Measurements from ENCODE around the gene KIAA1671.

The KIAA1671 gene

GRCh38 chr22:25165785-25166184 lies 213.3 kb downstream of the KIAA1671 start:
- H3K36me3 Mint-ChIP-seq = no peaks in the 10 kb centered on the region
- H3K27ac Mint-ChIP-seq = no peak overlapping the region
- H3K9me3 Mint-ChIP-seq = no peaks in the 10 kb centered on the region
- ATAC-seq (ENCODE audit: low read depth) (no peak), DNase-seq (ENCODE audit: low spot score in 2 of 2) (no peak)
- peaks cover 12% of the 10 kb centered on the region for H3K27me3 Mint-ChIP-seq
- H3K4me3 Mint-ChIP-seq = no peak overlapping the region
- H3K4me1 Mint-ChIP-seq = no peaks in the 10 kb centered on the region

GRCh38 chr22:25166266-25167040 lies 213.9 kb downstream of the KIAA1671 start:
- DNase-seq (ENCODE audit: low spot score in 2 of 2) (no peak), ATAC-seq (ENCODE audit: low read depth) (no peak)
- Mint-ChIP-seq H3K4me3 (no peak overlapping the region), H3K9me3 (no peaks in the 10 kb centered on the region), H3K36me3 (no peaks in the 10 kb centered on the region), H3K4me1 (no peaks in the 10 kb centered on the region), H3K27me3 (peaks cover 6% of the 10 kb centered on the region), H3K27ac (no peak overlapping the region)

DNA sequence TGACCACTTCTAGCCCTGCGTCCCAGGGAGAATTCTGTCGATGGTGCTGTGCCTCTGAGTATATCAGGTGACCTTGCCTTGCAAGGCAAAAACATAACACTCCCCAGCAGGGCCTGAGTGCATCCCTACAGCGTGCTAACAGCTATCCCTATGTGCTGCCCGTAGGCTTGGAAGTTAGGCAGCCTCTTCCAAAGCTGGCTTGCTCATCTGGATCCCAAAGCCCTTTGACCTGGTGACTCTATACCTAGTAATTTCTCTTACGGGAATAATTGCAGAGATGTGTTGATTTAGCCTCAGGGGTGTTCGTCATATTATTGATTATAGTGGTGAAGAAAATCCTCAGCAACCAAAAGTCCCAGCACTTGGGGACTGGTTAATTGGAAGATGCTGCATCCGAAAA lies 214.6 kb downstream of the KIAA1671 start:
- ATAC-seq (ENCODE audit: low read depth) = no peak
- H3K27me3 Mint-ChIP-seq = peaks cover 6% of the 10 kb centered on the region
- H3K4me3 Mint-ChIP-seq = no peak overlapping the region
- no peaks in the 10 kb centered on the region for H3K9me3 Mint-ChIP-seq
- no peaks in the 10 kb centered on the region for H3K4me1 Mint-ChIP-seq
- no peaks in the 10 kb centered on the region for H3K36me3 Mint-ChIP-seq
- H3K27ac Mint-ChIP-seq = no peak overlapping the region
- DNase-seq (ENCODE audit: low spot score in 2 of 2) = no peak

- Mint-ChIP-seq H3K27me3 (peaks cover 6% of the 10 kb centered on the region), H3K9me3 (no peaks in the 10 kb centered on the region), H3K4me3 (no peak overlapping the region), H3K36me3 (no peaks in the 10 kb centered on the region), H3K4me1 (no peaks in the 10 kb centered on the region), H3K27ac (no peak overlapping the region)
- DNase-seq (ENCODE audit: low spot score in 2 of 2) = no peak
- no peak for ATAC-seq (ENCODE audit: low read depth)
Measured at GRCh38 chr22:25167834-25168601, 215.5 kb downstream of the KIAA1671 start.

DNA sequence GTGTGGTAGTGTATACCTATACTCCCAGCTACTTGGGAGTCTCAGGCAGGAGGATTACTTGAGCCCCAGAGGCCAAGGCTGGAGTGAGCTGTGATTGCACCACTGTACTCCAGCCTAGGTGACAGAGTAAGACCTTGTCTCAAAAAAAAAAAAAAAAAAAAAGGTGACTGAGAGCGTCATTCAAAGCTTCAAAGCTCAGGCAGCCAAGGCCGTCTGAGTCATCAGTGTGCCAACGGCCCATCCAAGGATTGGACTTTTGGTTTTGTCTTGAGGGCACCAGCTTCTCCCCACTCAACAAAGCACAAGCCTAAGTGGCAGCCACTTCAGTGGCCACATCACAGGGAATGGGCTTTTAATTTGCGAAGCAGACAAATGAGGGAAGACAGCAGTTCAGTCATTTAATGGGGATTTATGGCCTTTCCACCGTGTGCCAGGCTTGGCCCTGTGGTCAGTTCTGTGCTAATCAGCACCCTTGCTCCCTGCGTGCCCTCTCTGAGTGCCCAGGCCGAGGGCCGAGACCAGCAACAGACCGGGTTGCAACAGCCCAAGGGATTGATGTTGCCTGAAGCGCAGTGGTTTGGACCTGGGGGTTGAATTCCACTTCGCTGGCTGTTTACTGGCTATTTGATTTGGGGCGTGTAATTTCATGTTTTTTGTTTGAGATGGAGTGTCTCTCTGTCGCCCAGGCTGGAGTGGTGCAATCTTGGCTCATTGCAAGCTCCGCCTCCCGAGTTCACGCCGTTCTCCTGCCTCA lies 216.9 kb downstream of the KIAA1671 start:
- H3K4me3 Mint-ChIP-seq = no peak overlapping the region
- ATAC-seq (ENCODE audit: low read depth) = no peak
- H3K27ac Mint-ChIP-seq = no peak overlapping the region
- H3K36me3 Mint-ChIP-seq = no peaks in the 10 kb centered on the region
- no peaks in the 10 kb centered on the region for H3K4me1 Mint-ChIP-seq
- peaks cover 6% of the 10 kb centered on the region for H3K27me3 Mint-ChIP-seq
- no peaks in the 10 kb centered on the region for H3K9me3 Mint-ChIP-seq
- no peak for DNase-seq (ENCODE audit: low spot score in 2 of 2)

- no peak for ATAC-seq (ENCODE audit: low read depth)
- H3K27me3 Mint-ChIP-seq = peaks cover 8% of the 10 kb centered on the region
- no peak overlapping the region for H3K27ac Mint-ChIP-seq
- no peak for DNase-seq (ENCODE audit: low spot score in 2 of 2)
- H3K4me3 Mint-ChIP-seq = no peak overlapping the region
- H3K36me3 Mint-ChIP-seq = no peaks in the 10 kb centered on the region
- no peaks in the 10 kb centered on the region for H3K9me3 Mint-ChIP-seq
- H3K4me1 Mint-ChIP-seq = no peaks in the 10 kb centered on the region
Measured at GRCh38 chr22:25170426-25170980, 218.0 kb downstream of the KIAA1671 start.

GRCh38 chr22:25172153-25172552 lies 219.6 kb downstream of the KIAA1671 start:
- Mint-ChIP-seq H3K4me1 (no peaks in the 10 kb centered on the region), H3K36me3 (no peaks in the 10 kb centered on the region), H3K27ac (no peak overlapping the region), H3K9me3 (no peaks in the 10 kb centered on the region), H3K27me3 (peaks cover 9% of the 10 kb centered on the region), H3K4me3 (no peak overlapping the region)
- no peak for DNase-seq (ENCODE audit: low spot score in 2 of 2)
- no peak for ATAC-seq (ENCODE audit: low read depth)

GRCh38 chr22:25174156-25174887 lies 221.8 kb downstream of the KIAA1671 start:
- no peaks in the 10 kb centered on the region for H3K4me1 Mint-ChIP-seq
- no peak for ATAC-seq (ENCODE audit: low read depth)
- H3K9me3 Mint-ChIP-seq = no peaks in the 10 kb centered on the region
- DNase-seq (ENCODE audit: low spot score in 2 of 2) = no peak
- peaks cover 6% of the 10 kb centered on the region for H3K27me3 Mint-ChIP-seq
- no peak overlapping the region for H3K27ac Mint-ChIP-seq
- H3K36me3 Mint-ChIP-seq = no peaks in the 10 kb centered on the region
- no peak overlapping the region for H3K4me3 Mint-ChIP-seq

GRCh38 chr22:25174888-25175411 lies 222.4 kb downstream of the KIAA1671 start:
- H3K27ac Mint-ChIP-seq = no peak overlapping the region
- no peak overlapping the region for H3K4me3 Mint-ChIP-seq
- H3K9me3 Mint-ChIP-seq = peaks cover 4% of the 10 kb centered on the region
- no peak for DNase-seq (ENCODE audit: low spot score in 2 of 2)
- H3K36me3 Mint-ChIP-seq = peaks cover 3% of the 10 kb centered on the region
- ATAC-seq (ENCODE audit: low read depth) = no peak
- H3K4me1 Mint-ChIP-seq = no peaks in the 10 kb centered on the region
- peaks cover 9% of the 10 kb centered on the region for H3K27me3 Mint-ChIP-seq

DNA sequence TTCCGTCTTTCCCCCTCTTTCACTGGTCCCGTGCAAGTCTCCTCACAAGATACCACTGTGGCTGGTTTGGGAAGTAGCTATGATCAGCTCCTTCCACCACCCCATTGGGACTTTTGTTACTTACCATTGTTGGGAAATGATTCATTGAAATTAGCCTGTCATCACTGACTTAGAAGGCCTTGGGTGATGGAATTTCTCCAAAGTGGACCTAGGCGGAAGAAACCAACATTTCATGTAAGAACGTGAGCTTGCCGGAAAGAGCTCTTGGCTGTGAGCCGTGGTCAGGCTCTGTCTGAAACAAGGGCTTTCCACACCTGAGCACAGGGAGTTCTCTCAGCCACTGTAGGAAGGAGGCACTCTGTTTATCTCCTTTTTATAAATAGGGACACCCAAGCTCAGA lies 223.7 kb downstream of the KIAA1671 start:
- Mint-ChIP-seq H3K36me3 (peaks cover 4% of the 10 kb centered on the region), H3K9me3 (peaks cover 4% of the 10 kb centered on the region), H3K27me3 (peaks cover 10% of the 10 kb centered on the region), H3K4me1 (no peaks in the 10 kb centered on the region), H3K4me3 (no peak overlapping the region), H3K27ac (no peak overlapping the region)
- DNase-seq (ENCODE audit: low spot score in 2 of 2) = no peak
- ATAC-seq (ENCODE audit: low read depth) = no peak

- Mint-ChIP-seq H3K9me3 (peaks cover 4% of the 10 kb centered on the region), H3K27ac (no peak overlapping the region), H3K27me3 (peaks cover 10% of the 10 kb centered on the region), H3K4me1 (no peaks in the 10 kb centered on the region), H3K36me3 (peaks cover 4% of the 10 kb centered on the region), H3K4me3 (no peak overlapping the region)
- no peak for ATAC-seq (ENCODE audit: low read depth)
- DNase-seq (ENCODE audit: low spot score in 2 of 2) = no peak
Measured at GRCh38 chr22:25176799-25177198, 224.3 kb downstream of the KIAA1671 start.

DNA sequence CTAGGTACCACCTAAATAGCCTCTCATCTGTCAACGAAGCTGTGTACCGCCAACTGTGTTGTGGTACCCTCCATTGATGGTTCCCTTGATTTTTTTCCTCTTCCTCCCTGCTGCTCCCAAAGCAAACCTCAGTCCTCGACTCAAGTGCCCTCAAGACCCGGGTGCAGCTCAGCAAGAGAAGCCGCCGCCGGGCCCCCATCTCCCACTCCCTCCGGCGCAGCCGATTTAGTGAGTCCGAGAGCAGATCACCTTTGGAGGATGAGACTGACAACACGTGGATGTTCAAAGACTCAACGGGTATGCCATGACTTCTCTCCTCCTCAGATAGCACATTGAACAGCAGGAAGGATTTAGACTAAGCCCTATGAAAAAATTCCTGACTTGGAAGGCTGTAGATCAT lies 224.7 kb downstream of the KIAA1671 start:
- Mint-ChIP-seq H3K27me3 (peaks cover 12% of the 10 kb centered on the region), H3K9me3 (peaks cover 6% of the 10 kb centered on the region), H3K27ac (no peak overlapping the region), H3K36me3 (peaks cover 4% of the 10 kb centered on the region), H3K4me3 (no peak overlapping the region), H3K4me1 (no peaks in the 10 kb centered on the region)
- DNase-seq (ENCODE audit: low spot score in 2 of 2) (no peak), ATAC-seq (ENCODE audit: low read depth) (no peak)

DNA sequence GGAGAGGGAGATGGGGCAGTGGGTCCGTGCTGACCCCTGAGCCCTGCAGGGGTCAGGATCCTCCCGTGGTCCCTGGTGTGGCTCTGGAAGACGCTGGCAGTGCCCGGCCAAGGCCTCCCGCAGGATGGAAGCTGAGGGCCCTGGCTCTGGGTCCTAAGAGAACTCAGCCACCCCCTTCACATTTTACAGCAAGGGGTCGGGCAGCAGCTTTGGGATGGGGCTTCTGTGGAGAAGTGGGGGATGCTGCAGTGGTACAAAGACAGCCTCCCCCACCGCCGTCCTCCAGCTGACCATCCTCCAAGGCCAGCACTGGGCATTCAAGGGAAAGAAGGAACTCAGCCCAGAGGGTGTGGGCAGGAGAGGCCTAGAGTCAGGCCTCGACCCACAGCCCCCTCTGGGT lies 225.4 kb downstream of the KIAA1671 start:
- H3K27me3 Mint-ChIP-seq = peaks cover 13% of the 10 kb centered on the region
- no peaks in the 10 kb centered on the region for H3K4me1 Mint-ChIP-seq
- H3K27ac Mint-ChIP-seq = no peak overlapping the region
- peaks cover 8% of the 10 kb centered on the region for H3K9me3 Mint-ChIP-seq
- peaks cover 5% of the 10 kb centered on the region for H3K36me3 Mint-ChIP-seq
- H3K4me3 Mint-ChIP-seq = no peak overlapping the region
- no peak for ATAC-seq (ENCODE audit: low read depth)
- no peak for DNase-seq (ENCODE audit: low spot score in 2 of 2)

Measured in memory B cell (primary cell).